Hematopoietic multipotent progenitor cell treated with erythropoietin and hydrocortisone succinate and interleukin-3 and kit ligand, for 8 days (in vitro differentiated cells): ENCODE results near the gene PLPPR3.

ENCODE experiments used
- DNase-seq: peaks from one replicate; pipeline ENCODE4 v3.0.0-alpha.2; 2015

The PLPPR3 gene

GRCh38 chr19:769616-770015, 52.1 kb downstream of the PLPPR3 start:
- DNase-seq: no peak

GRCh38 chr19:768424-768823, 53.3 kb downstream of the PLPPR3 start:
- no peak for DNase-seq

- DNase-seq: no peak
Observed at GRCh38 chr19:765179-765738, 56.5 kb downstream of the PLPPR3 start.

- no peak for DNase-seq
Observed at GRCh38 chr19:764301-764700, 57.5 kb downstream of the PLPPR3 start.

- DNase-seq: no peak
Observed at GRCh38 chr19:763869-764268, 57.9 kb downstream of the PLPPR3 start.

- DNase-seq: no peak
Observed at GRCh38 chr19:763181-763580, 58.6 kb downstream of the PLPPR3 start.
